ENCODE results near the gene ZDHHC8.

Gene ZDHHC8

GRCh38 chr22:20089977-20090729 lies 41.5 kb upstream of the ZDHHC8 start:
- peaks cover 91% of the 10 kb centered on the region for H3K36me3 ChIP-seq
- H3K27ac ChIP-seq: peak overlapping the region; percentile 2
- no peak overlapping the region for H3K4me3 ChIP-seq (ENCODE audit: low read depth in 1 of 2, low read length in 1 of 2)
- H3K27me3 ChIP-seq: no peaks in the 10 kb centered on the region
- H3K4me1 ChIP-seq (ENCODE audit: control insufficient read depth in 1 of 2, insufficient read depth in 1 of 2, low read depth in 1 of 2, low read length in 1 of 2): peaks cover 0 to under 1% of the 10 kb centered on the region in 2 experiments
- H3K9me3 ChIP-seq: no peaks in the 10 kb centered on the region
- no peak for TF ChIP-seq CTCF (IDR thresholded peaks at IDR 0.05)

DNA sequence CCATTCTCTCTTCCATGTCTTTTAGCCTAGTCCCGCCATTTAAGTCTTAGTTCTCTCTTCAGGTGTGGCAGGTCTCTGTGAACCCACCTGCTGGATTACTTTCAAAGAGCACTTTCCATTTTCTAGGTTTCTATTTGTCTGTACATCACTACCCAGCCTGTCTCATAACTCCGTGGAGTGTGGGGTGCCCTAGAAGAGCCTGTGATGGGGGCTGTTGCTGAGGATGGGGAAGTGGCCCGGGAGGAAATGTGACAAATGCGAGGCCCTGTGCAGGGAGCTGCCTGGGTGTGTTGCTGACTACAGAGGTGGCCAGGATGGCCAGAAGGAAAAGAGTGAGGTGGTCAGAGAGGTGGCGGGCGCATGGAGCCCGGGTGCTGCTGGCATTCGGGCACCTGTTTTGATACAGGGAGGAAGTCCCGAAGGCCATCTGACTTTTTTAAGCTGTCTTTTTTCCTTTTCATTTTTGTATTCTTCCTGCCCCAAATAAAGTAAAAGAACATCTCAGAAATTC lies 40.8 kb upstream of the ZDHHC8 start:
- Histone ChIP-seq H3K27ac (peak overlapping the region; percentile 2), H3K4me3 (ENCODE audit: low read depth in 1 of 2, low read length in 1 of 2) (no peak overlapping the region), H3K36me3 (peaks cover 97% of the 10 kb centered on the region), H3K9me3 (no peaks in the 10 kb centered on the region), H3K4me1 (ENCODE audit: control insufficient read depth in 1 of 2, insufficient read depth in 1 of 2, low read depth in 1 of 2, low read length in 1 of 2) (no peaks in the 10 kb centered on the region), H3K27me3 (no peaks in the 10 kb centered on the region)
- no peak for TF ChIP-seq CTCF (IDR thresholded peaks at IDR 0.05)

- Histone ChIP-seq H3K36me3 (peaks cover 92% of the 10 kb centered on the region), H3K27me3 (no peaks in the 10 kb centered on the region), H3K27ac (no peak overlapping the region), H3K4me1 (ENCODE audit: control insufficient read depth in 1 of 2, insufficient read depth in 1 of 2, low read depth in 1 of 2, low read length in 1 of 2) (no peaks in the 10 kb centered on the region), H3K4me3 (ENCODE audit: low read depth in 1 of 2, low read length in 1 of 2) (no peak overlapping the region), H3K9me3 (no peaks in the 10 kb centered on the region)
- no peak for TF ChIP-seq CTCF (IDR thresholded peaks at IDR 0.05)
Observed at GRCh38 chr22:20091690-20092476, 39.7 kb upstream of the ZDHHC8 start.

GRCh38 chr22:20092477-20092854 lies 39.1 kb upstream of the ZDHHC8 start:
- TF ChIP-seq CTCF (IDR thresholded peaks at IDR 0.05): no peak
- Histone ChIP-seq H3K4me1 (ENCODE audit: control insufficient read depth in 1 of 2, insufficient read depth in 1 of 2, low read depth in 1 of 2, low read length in 1 of 2) (no peaks in the 10 kb centered on the region), H3K9me3 (no peaks in the 10 kb centered on the region), H3K27ac (no peak overlapping the region), H3K36me3 (peaks cover 87% of the 10 kb centered on the region), H3K27me3 (no peaks in the 10 kb centered on the region), H3K4me3 (ENCODE audit: low read depth in 1 of 2, low read length in 1 of 2) (no peak overlapping the region)

DNA sequence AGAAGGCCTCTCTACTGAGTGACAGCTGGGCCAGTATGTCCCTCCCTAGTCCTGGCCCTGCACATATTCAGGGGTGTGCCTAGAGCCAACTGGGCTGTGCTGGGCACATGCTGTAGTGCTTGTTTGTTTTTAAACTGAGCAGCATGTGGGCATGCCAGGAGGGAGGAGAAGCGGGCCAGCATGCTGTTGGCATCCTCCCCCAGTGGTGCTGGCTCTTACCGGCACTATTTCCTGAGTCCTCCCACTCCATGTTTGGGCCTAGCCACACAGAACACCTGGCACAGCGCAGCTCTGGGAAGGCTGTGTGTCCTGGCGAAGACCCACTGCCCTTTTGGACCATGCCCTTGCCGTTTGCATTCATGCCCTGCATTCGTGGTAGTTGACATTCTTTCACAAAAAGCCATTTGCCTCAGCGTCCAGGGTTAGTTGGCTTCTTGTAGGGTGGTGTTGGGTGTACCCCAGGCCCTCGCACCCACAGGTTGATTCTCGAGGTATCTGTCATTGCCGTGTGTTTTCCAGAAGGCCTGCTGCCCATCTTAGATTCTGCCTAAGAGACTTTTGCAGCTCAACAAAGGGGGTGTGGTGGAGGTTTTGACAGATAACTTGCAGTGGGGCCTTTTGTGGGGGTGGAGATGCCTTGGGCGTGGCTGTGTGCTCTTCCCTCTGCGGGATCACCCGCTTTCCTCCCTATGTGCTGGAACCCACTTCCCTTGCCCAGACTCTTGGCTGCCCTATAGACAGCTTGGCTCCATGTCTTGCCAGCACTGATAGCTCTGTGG lies 38.0 kb upstream of the ZDHHC8 start:
- no peaks in the 10 kb centered on the region for H3K4me1 ChIP-seq (ENCODE audit: control insufficient read depth in 1 of 2, insufficient read depth in 1 of 2, low read depth in 1 of 2, low read length in 1 of 2)
- no peak overlapping the region for H3K4me3 ChIP-seq (ENCODE audit: low read depth in 1 of 2, low read length in 1 of 2)
- H3K36me3 ChIP-seq: peaks cover 78% of the 10 kb centered on the region
- TF ChIP-seq CTCF (IDR thresholded peaks at IDR 0.05): no peak
- H3K27ac ChIP-seq: no peak overlapping the region
- no peaks in the 10 kb centered on the region for H3K27me3 ChIP-seq
- H3K9me3 ChIP-seq: no peaks in the 10 kb centered on the region
